Stomach (tissue), 9 donors: Measurements from ENCODE around the gene FRRS1. TPM values are rescaled to one million over a fixed set of nuclear protein-coding genes. Genes with fewer than 3 reads are reported as not detected.
"Not testable (repeated sequence)": the region's sequence is repeated elsewhere in the genome, so short reads cannot be mapped to it uniquely, and the experiment has no call there.

Source experiments
- DNase-seq, 2 donors: peaks; one replicate each; pipeline versions ENCODE4 v3.0.0 to v3.0.0-alpha.2; 2013 to 2019
- H3K27ac ChIP-seq, 5 donors: fragments of 200-600 bp in 4 of 5; sonication (generic) in 4 of 5; one replicate each; pipeline ENCODE4 v1.5.1; 2013 to 2019; ENCODE audit warnings: mild to moderate bottlenecking in 1 of 5, moderate library complexity in 1 of 5
- H3K27me3 ChIP-seq, 3 donors: fragments of 200-600 bp; sonication (generic); one replicate each; pipeline ENCODE4 v1.5.1; 2017 to 2019; ENCODE audit warnings: mixed run types in 1 of 3
- H3K36me3 ChIP-seq, 4 donors: fragments of 200-600 bp; sonication (generic); 1 replicate in 3 of 4; 2 replicates in 1 of 4; pipeline ENCODE4 v1.5.1; 2016 to 2019
- H3K4me1 ChIP-seq, 4 donors: fragments of 200-600 bp; sonication (generic); one replicate each; pipeline ENCODE4 v1.5.1; 2016 to 2019
- H3K4me3 ChIP-seq, 4 donors: fragments of 200-600 bp; sonication (generic) in 3 of 4; one replicate each; pipeline ENCODE4 v1.5.1; 2016 to 2019; ENCODE audit warnings: mild to moderate bottlenecking in 1 of 4
- H3K9me3 ChIP-seq, 4 donors: fragments of 200-600 bp; sonication (generic); one replicate each; pipeline ENCODE4 v1.5.1; 2016 to 2019
- CTCF ChIP-seq, 7 experiments: fragments of 450-650 bp in 4 of 7; fragments of 200-600 bp in 3 of 7; sonication (generic) in 3 of 7; IDR thresholded peaks; one replicate each; pipeline ENCODE4 v1.5.1; 2016 to 2019; ENCODE audit warnings: antibody characterized with exemption in 7 of 7, control low read depth in 2 of 7, mild to moderate bottlenecking in 1 of 7
- EP300 ChIP-seq: sonication (generic); formaldehyde crosslinking; IDR thresholded peaks from one replicate; pipeline ENCODE4 v1.6.1; 2017; ENCODE audit warnings: antibody characterized with exemption
- POLR2A ChIP-seq, 4 donors: fragments of 450-650 bp; IDR thresholded peaks; one replicate each; pipeline ENCODE4 v1.6.1; 2016; ENCODE audit warnings: antibody characterized with exemption in 4 of 4, control low read depth in 2 of 4, mild to moderate bottlenecking in 1 of 4, moderate library complexity in 1 of 4
- POLR2AphosphoS5 ChIP-seq, 3 donors: sonication (generic); formaldehyde crosslinking; IDR thresholded peaks; one replicate each; pipeline ENCODE4 v1.6.1; 2016; ENCODE audit warnings: antibody characterized with exemption in 3 of 3
- WGBS, 5 donors: extraction: QIAGEN DNeasy Blood & Tissue Kit in 3 of 5; methylation state at CpG; one replicate each; pipeline versions ENCODE4 v1.1.5 to v1.1.7; 2013 to 2018; 5-methylcytosine and 5-hydroxymethylcytosine counted together
- intact Hi-C: fragments of 100-400 bp; cut with DNase I; formaldehyde crosslinking; loops from one replicate; pipeline ENCODE4 v1.15.1; 2023; ENCODE audit warnings: low total_unique reads
- polyA plus RNA-seq, 3 donors: library from polyadenylated mRNA; stranded (reverse); fragments of 200-250 nt; gene quantifications; one replicate each; pipeline ENCODE4 v1.2.3, GENCODE V29; 2013
- total RNA-seq, 5 donors: library from RNA; depleted of rRNA; stranded (reverse); fragments of >200 nt; gene quantifications; one replicate each; pipeline versions ENCODE4 v1.1.0 to v1.2.3, GENCODE V29; 2014 to 2016
- donor health status: healthy with polysubstance abuse.
- donor health status: Bipolar disorder and iron deficiency.
- donor health status: healthy.

The FRRS1 gene
- total and polyA plus RNA-seq, 8 donors = 0.46 to 21.1 (median 4.0) TPM

- H3K9me3 ChIP-seq = no peaks in the 10 kb centered on the region
- H3K27me3 ChIP-seq = no peaks in the 10 kb centered on the region
- WGBS, 5 donors = 12 to 17% (median 14%) methylated on average over 7 of the region's 7 CpGs
- no peaks in the 10 kb centered on the region for H3K36me3 ChIP-seq
- peak overlapping the region in 3 of 5 donors; percentile 27 to 79 (median 46) for H3K27ac ChIP-seq
- DNase-seq = peak in 1 of 2 donors; percentile 92
- H3K4me3 ChIP-seq = peak overlapping the region in 1 of 4 donors; percentile 17
- peaks cover 0 to 13% (median 6%) of the 10 kb centered on the region in 4 donors for H3K4me1 ChIP-seq
- peak in 2 of 3 donors; percentile 29 to 65 for TF ChIP-seq POLR2AphosphoS5 (IDR thresholded peaks at IDR 0.05)
- no peak for TF ChIP-seq EP300
- TF ChIP-seq CTCF (IDR thresholded peaks at IDR 0.05) = peak in 5 of 7 experiments; percentile 47 to 63 (median 59)
- TF ChIP-seq POLR2A (IDR thresholded peaks at IDR 0.05) = no peak
- intact Hi-C loops = loop anchor here (10.0 kb wide), 1 partner anchor 656 kb away; no protein-coding TSS in a partner anchor
Measured at GRCh38 chr1:99808391-99809115, 42.1 kb upstream of the FRRS1 start.

GRCh38 chr1:99806882-99807281, 40.4 kb upstream of the FRRS1 start:
- no peaks in the 10 kb centered on the region for H3K27me3 ChIP-seq
- 23 to 66% (median 48%) methylated on average over 2 of the region's 2 CpGs for WGBS, 5 donors
- H3K9me3 ChIP-seq = no peaks in the 10 kb centered on the region
- H3K4me1 ChIP-seq = peaks cover 0 to 13% (median 6%) of the 10 kb centered on the region in 4 donors
- TF ChIP-seq EP300 (no peak), POLR2AphosphoS5 (IDR thresholded peaks at IDR 0.05) (no peak), POLR2A (IDR thresholded peaks at IDR 0.05) (no peak), CTCF (IDR thresholded peaks at IDR 0.05) (no peak)
- no peaks in the 10 kb centered on the region for H3K36me3 ChIP-seq
- H3K4me3 ChIP-seq = no peak overlapping the region
- intact Hi-C loops = loop anchor here (10.0 kb wide), 1 partner anchor 658 kb away; no protein-coding TSS in a partner anchor
- no peak for DNase-seq
- H3K27ac ChIP-seq = no peak overlapping the region

GRCh38 chr1:99801584-99801983, 35.1 kb upstream of the FRRS1 start:
- intact Hi-C loops = loop anchor here (10.0 kb wide), 1 partner anchor 663 kb away; no protein-coding TSS in a partner anchor

GRCh38 chr1:99793861-99794260, 27.4 kb upstream of the FRRS1 start:
- H3K9me3 ChIP-seq, DNase-seq, H3K36me3 ChIP-seq, H3K4me3 ChIP-seq, H3K27me3 ChIP-seq, intact Hi-C loops, H3K4me1 ChIP-seq, H3K27ac ChIP-seq: not testable (repeated sequence)
- 74 to 84% (median 80%) methylated on average over 9 of the region's 9 CpGs for WGBS, 5 donors

More at GRCh38 chr1:99801584-99801983, 35.1 kb upstream of the FRRS1 start:
- Histone ChIP-seq H3K27ac (no peak overlapping the region), H3K27me3 (no peaks in the 10 kb centered on the region), H3K36me3 (no peaks in the 10 kb centered on the region), H3K4me3 (no peak overlapping the region), H3K4me1 (no peaks in the 10 kb centered on the region), H3K9me3 (no peaks in the 10 kb centered on the region)
- no peak for TF ChIP-seq EP300
- no peak for DNase-seq
- WGBS, 5 donors = 70 to 78% (median 73%) methylated on average over 3 of the region's 3 CpGs

- no peak overlapping the region for H3K4me3 ChIP-seq
- H3K9me3 ChIP-seq = no peaks in the 10 kb centered on the region
- intact Hi-C loops = no loop called here
- 71 to 85% (median 81%) methylated on average over 2 of the region's 2 CpGs for WGBS, 5 donors
- no peak for DNase-seq
- no peaks in the 10 kb centered on the region for H3K27me3 ChIP-seq
- H3K4me1 ChIP-seq = no peaks in the 10 kb centered on the region
- H3K27ac ChIP-seq = no peak overlapping the region
- TF ChIP-seq POLR2A (IDR thresholded peaks at IDR 0.05) (no peak), CTCF (IDR thresholded peaks at IDR 0.05) (no peak), POLR2AphosphoS5 (IDR thresholded peaks at IDR 0.05) (no peak), EP300 (no peak)
- no peaks in the 10 kb centered on the region for H3K36me3 ChIP-seq
Measured at GRCh38 chr1:99789715-99790114, 23.3 kb upstream of the FRRS1 start.
